ENCODE measurements around the gene YPEL2.

The YPEL2 gene

GRCh38 chr17:59342681-59343131, 11.3 kb downstream of the YPEL2 start:
- peak overlapping the region; percentile 3; the same call in 1 of the 2 replicates for H3K27ac ChIP-seq
- TF ChIP-seq, protein P1, sequence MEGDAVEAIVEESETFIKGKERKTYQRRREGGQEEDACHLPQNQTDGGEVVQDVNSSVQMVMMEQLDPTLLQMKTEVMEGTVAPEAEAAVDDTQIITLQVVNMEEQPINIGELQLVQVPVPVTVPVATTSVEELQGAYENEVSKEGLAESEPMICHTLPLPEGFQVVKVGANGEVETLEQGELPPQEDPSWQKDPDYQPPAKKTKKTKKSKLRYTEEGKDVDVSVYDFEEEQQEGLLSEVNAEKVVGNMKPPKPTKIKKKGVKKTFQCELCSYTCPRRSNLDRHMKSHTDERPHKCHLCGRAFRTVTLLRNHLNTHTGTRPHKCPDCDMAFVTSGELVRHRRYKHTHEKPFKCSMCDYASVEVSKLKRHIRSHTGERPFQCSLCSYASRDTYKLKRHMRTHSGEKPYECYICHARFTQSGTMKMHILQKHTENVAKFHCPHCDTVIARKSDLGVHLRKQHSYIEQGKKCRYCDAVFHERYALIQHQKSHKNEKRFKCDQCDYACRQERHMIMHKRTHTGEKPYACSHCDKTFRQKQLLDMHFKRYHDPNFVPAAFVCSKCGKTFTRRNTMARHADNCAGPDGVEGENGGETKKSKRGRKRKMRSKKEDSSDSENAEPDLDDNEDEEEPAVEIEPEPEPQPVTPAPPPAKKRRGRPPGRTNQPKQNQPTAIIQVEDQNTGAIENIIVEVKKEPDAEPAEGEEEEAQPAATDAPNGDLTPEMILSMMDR (conservative IDR thresholded peaks at IDR 0.05): no peak
- TF ChIP-seq ZFX (IDR thresholded peaks at IDR 0.05): no peak

DNA sequence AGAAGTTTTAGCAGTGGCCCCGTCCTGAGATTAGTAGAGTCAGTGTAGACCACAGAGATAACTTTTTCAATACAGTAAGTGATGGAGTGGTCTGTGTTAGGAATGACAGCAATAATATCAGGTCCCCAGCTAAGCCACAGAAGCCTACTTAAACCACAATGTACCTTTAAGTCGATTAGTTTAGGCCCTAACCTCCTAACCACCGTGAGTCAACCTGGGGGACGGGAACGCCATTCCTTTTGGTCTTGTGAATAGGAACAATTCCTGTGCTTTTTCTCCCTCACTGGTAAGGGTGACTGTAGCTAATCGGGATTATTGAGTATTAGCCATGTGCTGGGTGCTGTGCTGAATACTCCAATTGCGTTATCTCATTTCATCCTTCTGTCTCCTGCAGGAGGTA, 14.0 kb downstream of the YPEL2 start:
- TF ChIP-seq, protein P1 (conservative IDR thresholded peaks at IDR 0.05): no peak
- TF ChIP-seq ZFX (IDR thresholded peaks at IDR 0.05): no peak
- no peak overlapping the region for H3K27ac ChIP-seq

DNA sequence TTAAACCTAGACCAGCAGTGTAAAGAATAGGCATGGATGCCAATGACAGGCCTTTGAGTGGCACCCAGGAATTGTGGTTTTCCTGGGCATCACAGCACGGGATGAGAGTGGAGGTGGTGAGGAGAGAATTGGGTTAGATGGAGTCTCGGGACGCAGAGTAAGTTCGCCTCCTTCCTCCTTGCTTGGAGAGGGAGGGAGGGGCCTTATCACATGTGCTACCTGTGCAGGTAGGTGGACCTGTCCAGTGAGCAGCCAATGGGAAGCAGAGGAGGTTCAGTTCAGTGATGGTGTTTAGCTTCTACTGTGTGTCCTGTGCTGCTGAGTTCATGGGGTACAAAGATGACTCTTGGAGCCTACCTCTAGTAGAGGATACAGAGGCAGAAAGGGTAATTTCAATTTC, 14.9 kb downstream of the YPEL2 start:
- TF ChIP-seq, protein P1 (conservative IDR thresholded peaks at IDR 0.05): no peak
- no peak for TF ChIP-seq ZFX (IDR thresholded peaks at IDR 0.05)
- no peak overlapping the region for H3K27ac ChIP-seq

GRCh38 chr17:59346876-59347407, 15.5 kb downstream of the YPEL2 start:
- H3K27ac ChIP-seq: no peak overlapping the region
- TF ChIP-seq, protein P1 (conservative IDR thresholded peaks at IDR 0.05): no peak
- TF ChIP-seq ZFX (IDR thresholded peaks at IDR 0.05): no peak

DNA sequence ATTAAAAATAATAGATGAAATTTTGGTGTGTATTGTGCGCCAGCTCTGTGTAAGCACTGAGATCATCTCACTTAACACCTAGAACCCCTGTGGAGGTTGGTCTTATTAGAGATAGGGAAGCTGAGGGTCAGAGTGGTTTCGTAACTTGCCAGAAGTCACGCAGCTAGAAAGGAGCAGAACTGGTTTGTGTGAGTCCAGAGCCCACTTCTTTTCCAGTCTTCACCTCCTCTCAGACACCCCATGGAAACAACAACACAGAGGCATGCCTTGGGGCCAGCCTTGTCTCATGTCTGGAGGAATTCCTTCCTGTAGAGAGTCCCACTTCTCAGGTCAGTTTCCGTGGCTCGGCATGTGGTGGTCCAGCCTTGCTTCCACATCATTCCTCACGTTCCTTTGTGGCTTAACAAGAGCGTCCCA, 16.5 kb downstream of the YPEL2 start:
- H3K27ac ChIP-seq: no peak overlapping the region
- TF ChIP-seq ZFX (IDR thresholded peaks at IDR 0.05): no peak
- TF ChIP-seq, protein P1 (conservative IDR thresholded peaks at IDR 0.05): no peak

GRCh38 chr17:59349178-59349577, 17.7 kb downstream of the YPEL2 start:
- TF ChIP-seq, protein P1 (conservative IDR thresholded peaks at IDR 0.05): no peak
- TF ChIP-seq ZFX (IDR thresholded peaks at IDR 0.05): no peak
- H3K27ac ChIP-seq: no peak overlapping the region

DNA sequence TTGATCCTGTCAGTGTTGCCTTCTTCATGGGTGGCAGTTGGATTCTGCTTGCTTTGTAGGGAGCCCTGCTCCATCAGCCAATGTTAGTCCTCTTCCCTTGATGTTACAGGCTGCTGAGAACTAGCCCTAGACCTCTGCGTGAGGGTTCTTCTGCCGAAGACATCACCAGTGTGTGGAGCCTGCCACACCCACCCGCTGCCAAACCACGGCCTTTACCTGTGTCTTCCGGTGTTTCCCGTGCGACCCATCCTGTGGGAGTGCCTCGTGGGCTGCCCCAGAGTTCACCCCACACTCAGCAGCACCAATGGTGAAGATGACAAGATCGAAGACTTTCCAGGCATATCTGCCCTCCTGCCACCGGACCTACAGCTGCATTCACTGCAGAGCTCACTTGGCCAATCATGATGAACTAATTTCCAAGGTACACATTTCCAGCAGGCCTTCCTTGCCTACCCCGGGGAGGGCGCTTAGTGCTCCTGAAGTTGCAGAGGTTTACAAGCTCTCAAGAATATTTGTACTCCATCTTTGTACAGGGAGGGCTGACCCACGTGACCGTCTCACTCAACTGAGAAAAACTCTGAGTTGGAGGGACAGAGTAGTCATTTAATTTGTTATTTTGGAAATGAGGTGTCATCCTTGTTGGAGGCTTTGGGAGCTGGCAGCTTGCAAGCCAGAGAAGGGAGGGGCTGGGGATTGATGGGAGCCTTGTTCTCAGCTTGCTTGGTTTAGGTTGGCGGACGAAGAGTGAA, 21.8 kb downstream of the YPEL2 start:
- 0 out of 2 replicates have a peak overlapping the region, but pooled peaks have one; percentile 3 for H3K27ac ChIP-seq
- no peak for TF ChIP-seq ZFX (IDR thresholded peaks at IDR 0.05)
- TF ChIP-seq, protein P1 (conservative IDR thresholded peaks at IDR 0.05): no peak
